Measurements from ENCODE around the gene MIAT. TPM values are rescaled to one million over a fixed set of nuclear protein-coding genes. Genes with fewer than 3 reads are reported as not detected.

Gene MIAT
- total and polyA plus RNA-seq, 2 experiments from 2014 or later: 0.51 to 1.00 TPM

DNA sequence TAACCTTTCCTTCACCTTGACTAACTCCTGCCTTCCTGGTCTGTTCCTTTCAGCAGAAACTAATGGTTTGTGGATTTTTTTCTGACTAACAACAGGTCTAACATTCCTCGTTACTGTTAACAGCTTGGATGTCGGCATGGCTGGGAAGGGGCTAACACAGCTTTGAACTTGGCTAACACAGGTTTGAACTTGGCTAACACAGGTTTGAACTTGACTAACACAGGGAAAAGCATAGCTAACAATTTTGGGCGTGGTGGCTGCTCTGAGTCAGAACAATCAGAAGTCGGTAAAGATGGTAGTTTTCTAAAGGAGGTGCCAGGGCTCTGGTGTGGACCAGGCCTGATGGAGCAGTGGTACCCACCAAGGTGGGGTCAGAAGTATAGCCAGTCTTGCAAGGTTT lies 16.1 kb downstream of the MIAT start:
- peak overlapping the region; percentile 91 for H3K27ac ChIP-seq
- H4K20me1 ChIP-seq (ENCODE audit: insufficient read depth, poor library complexity, severe bottlenecking): no peaks in the 10 kb centered on the region
- H3K79me2 ChIP-seq: peaks cover 27% of the 10 kb centered on the region
- peak overlapping the region; percentile 48 for H3K4me3 ChIP-seq
- H2AFZ ChIP-seq: peak overlapping the region; percentile 15
- DNase-seq (ENCODE audit: low spot score): peak; percentile 29
- H3K4me2 ChIP-seq: peak overlapping the region; percentile 87
- no peaks in the 10 kb centered on the region for H3K27me3 ChIP-seq
- 59% methylated on average over 4 of the region's 4 CpGs for WGBS (ENCODE audit: low lambda C conversion rate, missing lambda C conversion rate)
- TF ChIP-seq EZH2 (IDR thresholded peaks at IDR 0.05; ENCODE audit: borderline replicate concordance) (no peak), EZH2phosphoT487 (IDR thresholded peaks at IDR 0.05; ENCODE audit: low read depth, severe bottlenecking, unreplicated experiment) (no peak), CTCF (IDR thresholded peaks at IDR 0.05; ENCODE audit: poor library complexity) (no peak)
- peaks cover 4% of the 10 kb centered on the region for H3K4me1 ChIP-seq (ENCODE audit: insufficient read depth)
- H3K36me3 ChIP-seq (replicated peaks; ENCODE audit: insufficient read depth, low read depth): no peaks in the 10 kb centered on the region
- H3K9me3 ChIP-seq (ENCODE audit: low read depth): no peaks in the 10 kb centered on the region
- no peaks in the 10 kb centered on the region for H3K9me2 ChIP-seq (replicated peaks; ENCODE audit: insufficient read depth)

- TF ChIP-seq EZH2phosphoT487 (IDR thresholded peaks at IDR 0.05; ENCODE audit: low read depth, severe bottlenecking, unreplicated experiment) (no peak), CTCF (IDR thresholded peaks at IDR 0.05; ENCODE audit: poor library complexity) (no peak), EZH2 (IDR thresholded peaks at IDR 0.05; ENCODE audit: borderline replicate concordance) (no peak)
- Histone ChIP-seq H4K20me1 (ENCODE audit: insufficient read depth, poor library complexity, severe bottlenecking) (no peaks in the 10 kb centered on the region), H3K79me2 (peaks cover 27% of the 10 kb centered on the region), H3K4me2 (peak overlapping the region; percentile 87), H2AFZ (no peak overlapping the region), H3K4me3 (no peak overlapping the region), H3K27me3 (no peaks in the 10 kb centered on the region), H3K9me3 (ENCODE audit: low read depth) (no peaks in the 10 kb centered on the region), H3K9me2 (replicated peaks; ENCODE audit: insufficient read depth) (no peaks in the 10 kb centered on the region), H3K27ac (no peak overlapping the region), H3K4me1 (ENCODE audit: insufficient read depth) (peaks cover 4% of the 10 kb centered on the region), H3K36me3 (replicated peaks; ENCODE audit: insufficient read depth, low read depth) (no peaks in the 10 kb centered on the region)
- no peak for DNase-seq (ENCODE audit: low spot score)
- 89% methylated on average over 9 of the region's 9 CpGs for WGBS (ENCODE audit: low lambda C conversion rate, missing lambda C conversion rate)
Observed at GRCh38 chr22:26674211-26675190, 17.1 kb downstream of the MIAT start.

GRCh38 chr22:26675687-26676268 lies 18.4 kb downstream of the MIAT start:
- H3K27me3 ChIP-seq: no peaks in the 10 kb centered on the region
- no peaks in the 10 kb centered on the region for H4K20me1 ChIP-seq (ENCODE audit: insufficient read depth, poor library complexity, severe bottlenecking)
- H3K4me3 ChIP-seq: no peak overlapping the region
- H2AFZ ChIP-seq: no peak overlapping the region
- H3K9me2 ChIP-seq (replicated peaks; ENCODE audit: insufficient read depth): no peaks in the 10 kb centered on the region
- TF ChIP-seq EZH2 (IDR thresholded peaks at IDR 0.05; ENCODE audit: borderline replicate concordance) (no peak), EZH2phosphoT487 (IDR thresholded peaks at IDR 0.05; ENCODE audit: low read depth, severe bottlenecking, unreplicated experiment) (no peak), CTCF (IDR thresholded peaks at IDR 0.05; ENCODE audit: poor library complexity) (no peak)
- H3K4me2 ChIP-seq: no peak overlapping the region
- peaks cover 4% of the 10 kb centered on the region for H3K4me1 ChIP-seq (ENCODE audit: insufficient read depth)
- no peaks in the 10 kb centered on the region for H3K9me3 ChIP-seq (ENCODE audit: low read depth)
- H3K27ac ChIP-seq: no peak overlapping the region
- H3K79me2 ChIP-seq: peaks cover 30% of the 10 kb centered on the region
- WGBS (ENCODE audit: low lambda C conversion rate, missing lambda C conversion rate): 93% methylated on average over 4 of the region's 4 CpGs
- H3K36me3 ChIP-seq (replicated peaks; ENCODE audit: insufficient read depth, low read depth): no peaks in the 10 kb centered on the region
- no peak for DNase-seq (ENCODE audit: low spot score)
